ENCODE measurements around the gene ERAS. TPM values are rescaled to one million over a fixed set of nuclear protein-coding genes. Genes with fewer than 3 reads are reported as not detected.

The ERAS gene
- total and polyA plus RNA-seq, 2 donors (not counting 3 experiments of a cell fraction or from before 2014, with no cell fraction given), result 0.14 TPM; not detected in 1

- ChIA-PET CTCF (no interaction called here), POLR2A (no interaction called here)
- TF ChIP-seq FOS (IDR thresholded peaks at IDR 0.05; ENCODE audit: borderline replicate concordance, insufficient read depth, low read length) (no peak), POLR2A (IDR thresholded peaks at IDR 0.05; ENCODE audit: low read depth, low read length) (no peak), EZH2 (IDR thresholded peaks at IDR 0.05; ENCODE audit: borderline replicate concordance, low read depth, low read length, severe bottlenecking) (no peak), GATA2 (IDR thresholded peaks at IDR 0.05; ENCODE audit: insufficient read depth, insufficient read length, low read depth, low read length) (no peak), CTCF (IDR thresholded peaks at IDR 0.05; ENCODE audit: extremely low read depth in 1 of 2, insufficient read depth in 1 of 2, low read depth in 1 of 2, low read length in 2 of 2) (no peak), JUN (IDR thresholded peaks at IDR 0.05; ENCODE audit: borderline replicate concordance, insufficient read depth, insufficient read length, low read depth) (no peak), POLR2AphosphoS5 (IDR thresholded peaks at IDR 0.05; ENCODE audit: insufficient read depth, low read depth, low read length) (no peak), MAX (IDR thresholded peaks at IDR 0.05; ENCODE audit: insufficient read depth, insufficient read length) (no peak), MYC (IDR thresholded peaks at IDR 0.05; ENCODE audit: low read depth, low read length) (no peak)
- no peak overlapping the region for H3K4me2 ChIP-seq (ENCODE audit: insufficient read depth, low read length)
- H3K27me3 ChIP-seq (ENCODE audit: control insufficient read depth in 2 of 2, insufficient read depth in 2 of 2, low read length in 2 of 2), result peaks cover 39 to 47% of the 10 kb centered on the region in 2 experiments
- DNase-seq (ENCODE audit: low read depth, low spot score) (no peak), FAIRE-seq (no peak)
- H3K9me1 ChIP-seq (replicated peaks; ENCODE audit: control insufficient read depth, extremely low read depth, insufficient read depth, low read length), result no peaks in the 10 kb centered on the region
- no peaks in the 10 kb centered on the region for H3K4me1 ChIP-seq (ENCODE audit: control insufficient read depth, extremely low read depth, insufficient read depth, low read length)
- H3K36me3 ChIP-seq (ENCODE audit: control insufficient read depth in 2 of 2, extremely low read depth in 1 of 2, insufficient read depth in 2 of 2, low read length in 2 of 2), result no peaks in the 10 kb centered on the region
- no peak overlapping the region for H3K4me3 ChIP-seq (replicated peaks in 1 of 3; ENCODE audit: insufficient read depth in 1 of 3, low read depth in 1 of 3, low read length in 3 of 3)
- H3K9me3 ChIP-seq (replicated peaks; ENCODE audit: control insufficient read depth, insufficient read depth, low read length), result no peaks in the 10 kb centered on the region
- no peak overlapping the region for H2AFZ ChIP-seq (ENCODE audit: low read depth, low read length)
- dilution Hi-C loops (cut with MboI; ENCODE audit: extremely low pct_ligation_motif_present, low sequenced_read_pairs), result no loop called here
- intact Hi-C loops (cut with micrococcal nuclease), result no loop called here
- no peaks in the 10 kb centered on the region for H4K20me1 ChIP-seq (replicated peaks; ENCODE audit: control insufficient read depth, extremely low read depth, insufficient read depth, low read length)
- H3K9ac ChIP-seq (replicated peaks; ENCODE audit: extremely low read depth, insufficient read depth, low read length), result no peak overlapping the region
- H3K79me2 ChIP-seq (ENCODE audit: control insufficient read depth, insufficient read depth, low read length), result no peaks in the 10 kb centered on the region
- H3K27ac ChIP-seq (ENCODE audit: insufficient read depth, low read depth, low read length), result no peak overlapping the region
- BruUV-seq (replicated peaks), result no TSS peak
Measured at GRCh38 chrX:48834383-48834709, 8.0 kb downstream of the ERAS start.

Measured in endothelial cell of umbilical vein (primary cell).